ENCODE data around the gene ZNF669. TPM values are rescaled to one million over a fixed set of nuclear protein-coding genes. Genes with fewer than 3 reads are reported as not detected.
A peak's percentile ranks its signal among the peaks of the same experiment; 100 is the strongest.

ZNF669 gene
- total and polyA plus RNA-seq, 8 donors = 0.58 to 21.7 (median 3.7) TPM

- intact Hi-C loops (cut with DNase I; ENCODE audit: low total_unique reads) = no loop called here
- WGBS, 5 donors = 84 to 93% (median 89%) methylated on average over 15 of the region's 15 CpGs
- Histone ChIP-seq H3K9me3 (peaks cover 0 to 15% (median 6%) of the 10 kb centered on the region in 4 donors), H3K4me1 (peaks cover 8 to 38% (median 29%) of the 10 kb centered on the region in 4 donors), H3K27me3 (peaks cover 0 to 2% (median 0%) of the 10 kb centered on the region in 3 donors), H3K27ac (no peak overlapping the region), H3K36me3 (peaks cover 10 to 14% (median 12%) of the 10 kb centered on the region in 4 donors), H3K4me3 (no peak overlapping the region)
- no peak for DNase-seq
- TF ChIP-seq POLR2AphosphoS5 (IDR thresholded peaks at IDR 0.05) (no peak), EP300 (IDR thresholded peaks at IDR 0.05) (no peak), POLR2A (IDR thresholded peaks at IDR 0.05) (no peak), CTCF (IDR thresholded peaks at IDR 0.05) (no peak)
Observed at GRCh38 chr1:247105966-247106365, 1.8 kb upstream of the ZNF669 start.

- intact Hi-C loops (cut with DNase I; ENCODE audit: low total_unique reads) = no loop called here
Observed at GRCh38 chr1:247104965-247105364, 809 bp upstream of the ZNF669 start.

GRCh38 chr1:247102381-247102780 is 1.8 kb downstream of the ZNF669 start:
- DNase-seq = no peak
- H3K4me1 ChIP-seq = peaks cover 4 to 29% (median 21%) of the 10 kb centered on the region in 4 donors
- no peaks in the 10 kb centered on the region for H3K27me3 ChIP-seq
- no peak for TF ChIP-seq EP300 (IDR thresholded peaks at IDR 0.05)
- peaks cover 0 to 51% (median 23%) of the 10 kb centered on the region in 4 donors for H3K9me3 ChIP-seq
- peaks cover 19 to 50% (median 40%) of the 10 kb centered on the region in 4 donors for H3K36me3 ChIP-seq
- 95 to 98% (median 96%) methylated on average over 1 of the region's 1 CpG for WGBS, 5 donors
- H3K4me3 ChIP-seq = no peak overlapping the region
- no peak overlapping the region for H3K27ac ChIP-seq
- intact Hi-C loops (cut with DNase I; ENCODE audit: low total_unique reads) = no loop called here

More at GRCh38 chr1:247104965-247105364, 809 bp upstream of the ZNF669 start:
- Histone ChIP-seq H3K27me3 (no peaks in the 10 kb centered on the region), H3K9me3 (peaks cover 0 to 25% (median 11%) of the 10 kb centered on the region in 4 donors), H3K4me3 (peak overlapping the region; percentile 62 to 90 (median 82)), H3K4me1 (peaks cover 4 to 29% (median 21%) of the 10 kb centered on the region in 4 donors), H3K27ac (peak overlapping the region in 2 of 5 donors; percentile 87 to 91), H3K36me3 (peaks cover 19 to 24% (median 22%) of the 10 kb centered on the region in 4 donors)
- peak in 1 of 2 donors; percentile 23 for DNase-seq
- no peak for TF ChIP-seq POLR2A (IDR thresholded peaks at IDR 0.05)
- no peak for TF ChIP-seq POLR2AphosphoS5 (IDR thresholded peaks at IDR 0.05)
- no peak for TF ChIP-seq EP300 (IDR thresholded peaks at IDR 0.05)
- TF ChIP-seq CTCF (IDR thresholded peaks at IDR 0.05) = no peak
- 72 to 81% (median 75%) methylated on average over 13 of the region's 13 CpGs for WGBS, 5 donors

GRCh38 chr1:247100676-247101279 is 3.4 kb downstream of the ZNF669 start:
- H3K9me3 ChIP-seq = peaks cover 0 to 67% (median 26%) of the 10 kb centered on the region in 4 donors
- TF ChIP-seq EP300 (IDR thresholded peaks at IDR 0.05) = no peak
- TF ChIP-seq CTCF (IDR thresholded peaks at IDR 0.05) = no peak
- no peak for TF ChIP-seq POLR2A (IDR thresholded peaks at IDR 0.05)
- no peak for TF ChIP-seq POLR2AphosphoS5 (IDR thresholded peaks at IDR 0.05)
- no peaks in the 10 kb centered on the region for H3K27me3 ChIP-seq
- no peak overlapping the region for H3K4me3 ChIP-seq
- peaks cover 19 to 59% (median 44%) of the 10 kb centered on the region in 4 donors for H3K36me3 ChIP-seq
- intact Hi-C loops (cut with DNase I; ENCODE audit: low total_unique reads) = no loop called here
- H3K27ac ChIP-seq = no peak overlapping the region
- H3K4me1 ChIP-seq = peaks cover 4 to 29% (median 21%) of the 10 kb centered on the region in 4 donors
- no peak for DNase-seq
- 97 to 98% (median 98%) methylated on average over 9 of the region's 9 CpGs for WGBS, 5 donors

- TF ChIP-seq POLR2A (IDR thresholded peaks at IDR 0.05) = no peak
- TF ChIP-seq POLR2AphosphoS5 (IDR thresholded peaks at IDR 0.05) = no peak
- TF ChIP-seq EP300 (IDR thresholded peaks at IDR 0.05) = no peak
- TF ChIP-seq CTCF (IDR thresholded peaks at IDR 0.05) = no peak
- Histone ChIP-seq H3K36me3 (peaks cover 19 to 55% (median 42%) of the 10 kb centered on the region in 4 donors), H3K9me3 (peaks cover 0 to 74% (median 29%) of the 10 kb centered on the region in 4 donors), H3K27me3 (no peaks in the 10 kb centered on the region), H3K27ac (no peak overlapping the region), H3K4me3 (no peak overlapping the region), H3K4me1 (peaks cover 0 to 2% (median 0%) of the 10 kb centered on the region in 4 donors)
- WGBS, 5 donors = 88 to 95% (median 95%) methylated on average over 5 of the region's 5 CpGs
- no peak for DNase-seq
- intact Hi-C loops (cut with DNase I; ENCODE audit: low total_unique reads) = no loop called here
Observed at GRCh38 chr1:247096958-247097357, 7.2 kb downstream of the ZNF669 start.

All from stomach (tissue), 9 donors.